Activated CD4-positive, alpha-beta memory T cell treated with anti-CD3 and anti-CD28 coated beads, Interleukin-2, amount 10 ng/mL, durations not matched to agents 7 days and 5 days (primary cell): Measurements from ENCODE around the gene NUDT21. TPM values are rescaled to one million over a fixed set of nuclear protein-coding genes. Genes with fewer than 3 reads are reported as not detected.
"Not testable (repeated sequence)": the region's sequence is repeated elsewhere in the genome, so short reads cannot be mapped to it uniquely, and the experiment has no call there.

ENCODE experiments used
- CTCF ChIA-PET: fragments of 350-600 bp; sonication (Branson Sonifier 250); formaldehyde crosslinking; loops from one replicate; lab custom pipeline; 2021; ENCODE audit warnings: antibody characterized with exemption, inconsistent platforms; lab: Charles Lee
- POLR2A ChIA-PET: fragments of 350-600 bp; sonication (Branson Sonifier 250); formaldehyde crosslinking; loops from one replicate; lab custom pipeline; 2021; ENCODE audit warnings: antibody characterized with exemption; lab: Charles Lee
- DNase-seq: peaks from one replicate; pipeline ENCODE4 v3.0.0-alpha.2; 2020
- H3K27ac Mint-ChIP-seq: one replicate; pipeline ENCODE4 v1.8.0; 2021; ENCODE audit warnings: mild to moderate bottlenecking, mixed read lengths
- H3K27me3 Mint-ChIP-seq: one replicate; pipeline ENCODE4 v1.8.0; 2021; ENCODE audit warnings: mixed read lengths
- H3K36me3 Mint-ChIP-seq: one replicate; pipeline ENCODE4 v1.8.0; 2021; ENCODE audit warnings: low read depth, mixed read lengths
- H3K4me1 Mint-ChIP-seq: one replicate; pipeline ENCODE4 v1.8.0; 2021; ENCODE audit warnings: mixed read lengths
- H3K4me3 Mint-ChIP-seq: one replicate; pipeline ENCODE4 v1.8.0; 2021; ENCODE audit warnings: mild to moderate bottlenecking, mixed read lengths
- H3K9me3 Mint-ChIP-seq: one replicate; pipeline ENCODE4 v1.8.0; 2021; ENCODE audit warnings: mixed read lengths
- total RNA-seq, 2 experiments: library from RNA; stranded (reverse); gene quantifications; one replicate each; pipeline ENCODE4 v1.2.3, GENCODE V29; 2021

The NUDT21 gene
- total RNA-seq, 2 experiments from 2014 or later, result 239 to 241 TPM

GRCh38 chr16:56408379-56409098 is 42.6 kb downstream of the NUDT21 start:
- Mint-ChIP-seq H3K36me3 (peaks cover 27% of the 10 kb centered on the region), H3K27me3 (no peaks in the 10 kb centered on the region), H3K4me1 (peaks cover 2% of the 10 kb centered on the region), H3K27ac (no peak overlapping the region), H3K9me3 (no peaks in the 10 kb centered on the region), H3K4me3 (no peak overlapping the region)
- CTCF ChIA-PET, result no interaction called here
- no peak for DNase-seq
- POLR2A ChIA-PET, result no interaction called here

GRCh38 chr16:56405977-56406672 is 45.0 kb downstream of the NUDT21 start:
- peaks cover 42% of the 10 kb centered on the region for H3K36me3 Mint-ChIP-seq
- H3K9me3 Mint-ChIP-seq, result no peaks in the 10 kb centered on the region
- no peak overlapping the region for H3K27ac Mint-ChIP-seq
- H3K4me3 Mint-ChIP-seq, result no peak overlapping the region
- ChIA-PET POLR2A (no interaction called here), CTCF (interaction anchor here (0.7 kb wide), 1 partner anchor 48 kb away, joined by 4 read pairs; no protein-coding TSS in a partner anchor)
- H3K27me3 Mint-ChIP-seq, result no peaks in the 10 kb centered on the region
- H3K4me1 Mint-ChIP-seq, result peaks cover 2% of the 10 kb centered on the region
- DNase-seq, result no peak

GRCh38 chr16:56401482-56401881 is 49.6 kb downstream of the NUDT21 start:
- peaks cover 2% of the 10 kb centered on the region for H3K4me1 Mint-ChIP-seq
- no peak for DNase-seq
- ChIA-PET POLR2A (no interaction called here), CTCF (interaction anchor here (1.2 kb wide), 2 partner anchors 14 to 45 kb away, joined by 3 to 6 read pairs; no protein-coding TSS in a partner anchor)
- no peak overlapping the region for H3K4me3 Mint-ChIP-seq
- H3K27ac Mint-ChIP-seq, result no peak overlapping the region
- no peaks in the 10 kb centered on the region for H3K9me3 Mint-ChIP-seq
- peaks cover 47% of the 10 kb centered on the region for H3K36me3 Mint-ChIP-seq
- H3K27me3 Mint-ChIP-seq, result no peaks in the 10 kb centered on the region

GRCh38 chr16:56400458-56400857 is 50.7 kb downstream of the NUDT21 start:
- H3K9me3 Mint-ChIP-seq, result no peaks in the 10 kb centered on the region
- peaks cover 2% of the 10 kb centered on the region for H3K4me1 Mint-ChIP-seq
- POLR2A ChIA-PET, result no interaction called here
- CTCF ChIA-PET, result interaction anchor here (0.9 to 1.3 kb wide), 3 partner anchors 13 to 200 kb away, joined by 3 to 4 read pairs (median 3); partner anchors contain the start of genes NUDT21 and OGFOD1
- H3K27ac Mint-ChIP-seq, result no peak overlapping the region
- no peak overlapping the region for H3K4me3 Mint-ChIP-seq
- H3K27me3 Mint-ChIP-seq, result no peaks in the 10 kb centered on the region
- peaks cover 52% of the 10 kb centered on the region for H3K36me3 Mint-ChIP-seq
- DNase-seq, result no peak

GRCh38 chr16:56399486-56399885 is 51.6 kb downstream of the NUDT21 start:
- POLR2A ChIA-PET, result no interaction called here
- Mint-ChIP-seq H3K27ac (no peak overlapping the region), H3K4me3 (no peak overlapping the region), H3K36me3 (peaks cover 49% of the 10 kb centered on the region), H3K4me1 (no peaks in the 10 kb centered on the region), H3K27me3 (no peaks in the 10 kb centered on the region), H3K9me3 (no peaks in the 10 kb centered on the region)
- CTCF ChIA-PET, result interaction anchor here (1.3 kb wide), 1 partner anchor 52 kb away, joined by 3 read pairs; the partner anchor contains the start of genes NUDT21 and OGFOD1
- DNase-seq, result no peak

GRCh38 chr16:56399047-56399446 is 52.1 kb downstream of the NUDT21 start:
- no peak for DNase-seq
- Mint-ChIP-seq H3K9me3 (no peaks in the 10 kb centered on the region), H3K36me3 (peaks cover 51% of the 10 kb centered on the region), H3K27me3 (no peaks in the 10 kb centered on the region), H3K27ac (no peak overlapping the region), H3K4me3 (no peak overlapping the region), H3K4me1 (peaks cover under 1% of the 10 kb centered on the region)
- CTCF ChIA-PET, result no interaction called here
- POLR2A ChIA-PET, result no interaction called here

- POLR2A ChIA-PET, H3K27ac Mint-ChIP-seq, H3K27me3 Mint-ChIP-seq, H3K4me1 Mint-ChIP-seq, CTCF ChIA-PET, H3K4me3 Mint-ChIP-seq, H3K9me3 Mint-ChIP-seq, DNase-seq: not testable (repeated sequence)
- H3K36me3 Mint-ChIP-seq, result peaks cover 50% of the 10 kb centered on the region
These were observed 54.4 kb downstream of the NUDT21 start for GRCh38 chr16:56396724-56397123.

- DNase-seq, result no peak
- CTCF ChIA-PET, result no interaction called here
- Mint-ChIP-seq H3K27ac (no peak overlapping the region), H3K4me3 (no peak overlapping the region), H3K36me3 (peaks cover 62% of the 10 kb centered on the region), H3K9me3 (no peaks in the 10 kb centered on the region), H3K27me3 (no peaks in the 10 kb centered on the region), H3K4me1 (peaks cover 5% of the 10 kb centered on the region)
- POLR2A ChIA-PET, result no interaction called here
These were observed 61.6 kb downstream of the NUDT21 start for GRCh38 chr16:56389554-56389953.

- H3K27me3 Mint-ChIP-seq, result no peaks in the 10 kb centered on the region
- no peaks in the 10 kb centered on the region for H3K9me3 Mint-ChIP-seq
- DNase-seq, result no peak
- no peak overlapping the region for H3K4me3 Mint-ChIP-seq
- no peaks in the 10 kb centered on the region for H3K4me1 Mint-ChIP-seq
- ChIA-PET POLR2A (no interaction called here), CTCF (interaction anchor here (1.0 to 1.2 kb wide), 2 partner anchors 13 to 32 kb away, joined by 3 read pairs; no protein-coding TSS in a partner anchor)
- H3K36me3 Mint-ChIP-seq, result peaks cover 69% of the 10 kb centered on the region
- H3K27ac Mint-ChIP-seq, result no peak overlapping the region
These were observed 62.9 kb downstream of the NUDT21 start for GRCh38 chr16:56388209-56388608.

GRCh38 chr16:56387396-56387795 is 63.7 kb downstream of the NUDT21 start:
- no peaks in the 10 kb centered on the region for H3K9me3 Mint-ChIP-seq
- no peak for DNase-seq
- H3K4me1 Mint-ChIP-seq, result no peaks in the 10 kb centered on the region
- no peaks in the 10 kb centered on the region for H3K27me3 Mint-ChIP-seq
- POLR2A ChIA-PET, result no interaction called here
- H3K36me3 Mint-ChIP-seq, result peaks cover 73% of the 10 kb centered on the region
- H3K4me3 Mint-ChIP-seq, result no peak overlapping the region
- CTCF ChIA-PET, result interaction anchor here (1.0 to 1.2 kb wide), 2 partner anchors 13 to 31 kb away, joined by 3 read pairs; no protein-coding TSS in a partner anchor
- H3K27ac Mint-ChIP-seq, result no peak overlapping the region

GRCh38 chr16:56384074-56384721 is 66.9 kb downstream of the NUDT21 start:
- Mint-ChIP-seq H3K9me3 (peaks cover 16% of the 10 kb centered on the region), H3K36me3 (peaks cover 79% of the 10 kb centered on the region), H3K27me3 (no peaks in the 10 kb centered on the region), H3K4me3 (no peak overlapping the region), H3K27ac (no peak overlapping the region), H3K4me1 (no peaks in the 10 kb centered on the region)
- CTCF ChIA-PET, result no interaction called here
- no peak for DNase-seq
- POLR2A ChIA-PET, result no interaction called here

GRCh38 chr16:56382901-56383355 is 68.2 kb downstream of the NUDT21 start:
- H3K9me3 Mint-ChIP-seq, result peaks cover 16% of the 10 kb centered on the region
- CTCF ChIA-PET, result interaction anchor here (0.6 kb wide), 1 partner anchor 468 kb away, joined by 7 read pairs; no protein-coding TSS in a partner anchor

GRCh38 chr16:56382459-56382858 is 68.7 kb downstream of the NUDT21 start:
- ChIA-PET CTCF (interaction anchor here (0.6 kb wide), 1 partner anchor 45 kb away, joined by 4 read pairs; no protein-coding TSS in a partner anchor), POLR2A (no interaction called here)
- Mint-ChIP-seq H3K9me3 (peaks cover 16% of the 10 kb centered on the region), H3K27me3 (no peaks in the 10 kb centered on the region), H3K36me3 (peaks cover 82% of the 10 kb centered on the region), H3K27ac (no peak overlapping the region), H3K4me3 (no peak overlapping the region), H3K4me1 (no peaks in the 10 kb centered on the region)
- no peak for DNase-seq

More at GRCh38 chr16:56382901-56383355, 68.2 kb downstream of the NUDT21 start:
- no peaks in the 10 kb centered on the region for H3K4me1 Mint-ChIP-seq
- peaks cover 84% of the 10 kb centered on the region for H3K36me3 Mint-ChIP-seq
- no peaks in the 10 kb centered on the region for H3K27me3 Mint-ChIP-seq
- POLR2A ChIA-PET, result no interaction called here
- H3K27ac Mint-ChIP-seq, result no peak overlapping the region
- no peak overlapping the region for H3K4me3 Mint-ChIP-seq
- DNase-seq, result no peak
